Measurements from ENCODE around the gene NEO1. TPM values are rescaled to one million over a fixed set of nuclear protein-coding genes. Genes with fewer than 3 reads are reported as not detected.

NEO1 gene
- total RNA-seq, 1 donor, result 60.5 TPM

- no peak for DNase-seq (ENCODE audit: low read depth)
- no peak overlapping the region for H3K4me3 ChIP-seq (ENCODE audit: low read depth, low read length)
- TF ChIP-seq CTCF (IDR thresholded peaks at IDR 0.05; ENCODE audit: insufficient read depth, low read depth, low read length), result no peak
Observed at GRCh38 chr15:73047882-73048281, 4.4 kb upstream of the NEO1 start.

- TF ChIP-seq CTCF (IDR thresholded peaks at IDR 0.05; ENCODE audit: insufficient read depth, low read depth, low read length), result no peak
- DNase-seq (ENCODE audit: low read depth), result no peak
- no peak overlapping the region for H3K4me3 ChIP-seq (ENCODE audit: low read depth, low read length)
Observed at GRCh38 chr15:73048624-73049295, 3.5 kb upstream of the NEO1 start.

- no peak for TF ChIP-seq CTCF (IDR thresholded peaks at IDR 0.05; ENCODE audit: insufficient read depth, low read depth, low read length)
- no peak for DNase-seq (ENCODE audit: low read depth)
- no peak overlapping the region for H3K4me3 ChIP-seq (ENCODE audit: low read depth, low read length)
Observed at GRCh38 chr15:73049564-73050215, 2.6 kb upstream of the NEO1 start.

GRCh38 chr15:73050561-73051295 lies 1.5 kb upstream of the NEO1 start:
- TF ChIP-seq CTCF (IDR thresholded peaks at IDR 0.05; ENCODE audit: insufficient read depth, low read depth, low read length), result no peak
- no peak for DNase-seq (ENCODE audit: low read depth)
- no peak overlapping the region for H3K4me3 ChIP-seq (ENCODE audit: low read depth, low read length)

- no peak for TF ChIP-seq CTCF (IDR thresholded peaks at IDR 0.05; ENCODE audit: insufficient read depth, low read depth, low read length)
- peak overlapping the region; percentile 72 for H3K4me3 ChIP-seq (ENCODE audit: low read depth, low read length)
- no peak for DNase-seq (ENCODE audit: low read depth)
Observed at GRCh38 chr15:73051391-73051806, 864 bp upstream of the NEO1 start.

GRCh38 chr15:73052653-73053397 lies 562 bp downstream of the NEO1 start:
- peak; percentile 22 for TF ChIP-seq CTCF (IDR thresholded peaks at IDR 0.05; ENCODE audit: insufficient read depth, low read depth, low read length)
- peak; percentile 13 for DNase-seq (ENCODE audit: low read depth)
- peak overlapping the region; percentile 61 for H3K4me3 ChIP-seq (ENCODE audit: low read depth, low read length)
